Activated T-helper 1 cell treated with Interleukin-2 at 50 U/mL for 16 hours (primary cell): ENCODE data around the gene GEN1.

Source experiments
- DNase-seq: peaks from one replicate; pipeline ENCODE4 v3.0.0-alpha.2; 2020; ENCODE audit warnings: low read depth

Gene GEN1

GRCh38 chr2:17827785-17828184 is 73.8 kb downstream of the GEN1 start:
- no peak for DNase-seq

- no peak for DNase-seq
Measured at GRCh38 chr2:17830053-17831034, 76.4 kb downstream of the GEN1 start.

GRCh38 chr2:17835516-17835915 is 81.6 kb downstream of the GEN1 start:
- no peak for DNase-seq
